GM06990 (cell line): Measurements from ENCODE around the gene STON1.
"Not testable (repeated sequence)": the region's sequence is repeated elsewhere in the genome, so short reads cannot be mapped to it uniquely, and the experiment has no call there.

ENCODE experiments used
- DNase-seq: peaks from one replicate; pipeline ENCODE4 v3.0.0-alpha.2; 2011; ENCODE audit not compliant: insufficient read length; ENCODE audit errors: extremely low read depth
- H3K27me3 ChIP-seq: replicated peaks from 2 replicates; pipeline ENCODE4 v1.6.0; 2011; ENCODE audit warnings: low read length; ENCODE audit not compliant: control insufficient read depth, insufficient read depth
- H3K36me3 ChIP-seq: 2 replicates; pipeline ENCODE4 v1.5.1; 2011; ENCODE audit warnings: low read length; ENCODE audit not compliant: control insufficient read depth, insufficient read depth
- H3K4me3 ChIP-seq: replicated peaks from 2 replicates; pipeline ENCODE4 v1.5.1; 2011; ENCODE audit warnings: low read depth, mild to moderate bottlenecking, control low read depth, low read length
- TF ChIP-seq, protein P1 (sequence below): IDR thresholded peaks from 2 replicates; pipeline ENCODE4 v1.5.1; 2011; ENCODE audit warnings: low read length, control low read depth, mild to moderate bottlenecking, inconsistent platforms; ENCODE audit not compliant: insufficient read depth, poor library complexity, severe bottlenecking

The STON1 gene

DNA sequence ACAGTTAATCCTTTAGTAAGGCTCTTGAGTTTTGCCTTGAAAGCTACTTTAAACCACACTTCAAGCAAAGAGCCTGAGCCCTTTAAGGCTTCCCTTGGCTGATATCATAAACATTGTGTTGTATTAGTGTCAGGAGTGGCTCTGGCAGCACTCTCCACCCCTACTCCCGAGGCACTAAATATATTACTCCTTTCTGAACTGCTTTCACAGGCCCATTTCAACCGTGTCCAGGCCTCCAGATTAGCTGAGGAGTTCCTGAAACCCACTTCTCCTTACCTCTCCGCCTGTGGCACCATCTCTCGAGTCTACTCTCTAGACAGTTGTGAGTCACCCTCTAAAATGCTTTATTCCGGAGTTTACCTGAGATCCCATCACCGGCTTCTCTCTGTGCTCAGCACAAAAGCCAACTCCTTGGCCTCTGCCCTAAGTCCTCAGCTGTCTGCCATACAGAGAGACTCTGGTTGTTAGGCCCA, 14.4 kb upstream of the STON1 start:
- DNase-seq = no peak
- TF ChIP-seq, protein P1, sequence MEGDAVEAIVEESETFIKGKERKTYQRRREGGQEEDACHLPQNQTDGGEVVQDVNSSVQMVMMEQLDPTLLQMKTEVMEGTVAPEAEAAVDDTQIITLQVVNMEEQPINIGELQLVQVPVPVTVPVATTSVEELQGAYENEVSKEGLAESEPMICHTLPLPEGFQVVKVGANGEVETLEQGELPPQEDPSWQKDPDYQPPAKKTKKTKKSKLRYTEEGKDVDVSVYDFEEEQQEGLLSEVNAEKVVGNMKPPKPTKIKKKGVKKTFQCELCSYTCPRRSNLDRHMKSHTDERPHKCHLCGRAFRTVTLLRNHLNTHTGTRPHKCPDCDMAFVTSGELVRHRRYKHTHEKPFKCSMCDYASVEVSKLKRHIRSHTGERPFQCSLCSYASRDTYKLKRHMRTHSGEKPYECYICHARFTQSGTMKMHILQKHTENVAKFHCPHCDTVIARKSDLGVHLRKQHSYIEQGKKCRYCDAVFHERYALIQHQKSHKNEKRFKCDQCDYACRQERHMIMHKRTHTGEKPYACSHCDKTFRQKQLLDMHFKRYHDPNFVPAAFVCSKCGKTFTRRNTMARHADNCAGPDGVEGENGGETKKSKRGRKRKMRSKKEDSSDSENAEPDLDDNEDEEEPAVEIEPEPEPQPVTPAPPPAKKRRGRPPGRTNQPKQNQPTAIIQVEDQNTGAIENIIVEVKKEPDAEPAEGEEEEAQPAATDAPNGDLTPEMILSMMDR = no peak
- H3K36me3 ChIP-seq = peaks cover 4% of the 10 kb centered on the region
- no peaks in the 10 kb centered on the region for H3K27me3 ChIP-seq
- no peak overlapping the region for H3K4me3 ChIP-seq

DNA sequence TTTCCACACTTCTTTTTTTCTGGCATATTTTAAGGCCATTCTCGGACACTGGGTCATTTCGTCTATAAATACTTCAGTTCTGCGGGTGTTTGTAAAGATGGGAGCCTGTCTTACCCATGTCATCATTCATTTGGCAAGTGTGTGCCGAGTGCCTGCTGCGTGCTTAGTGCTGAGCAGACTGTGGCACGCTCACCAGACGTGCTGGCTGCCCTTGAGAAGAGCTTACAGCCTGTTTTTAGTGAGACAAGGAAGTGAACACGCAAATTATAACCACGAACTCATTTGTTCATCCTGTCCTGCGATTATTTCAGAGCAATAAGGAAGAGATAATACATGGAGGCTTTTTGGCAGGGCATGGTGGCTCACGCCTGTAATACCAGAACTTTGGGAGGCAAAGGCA, 10.4 kb upstream of the STON1 start:
- no peak for DNase-seq
- H3K4me3 ChIP-seq = no peak overlapping the region
- peaks cover 6% of the 10 kb centered on the region for H3K36me3 ChIP-seq
- no peaks in the 10 kb centered on the region for H3K27me3 ChIP-seq
- TF ChIP-seq, protein P1 = no peak

DNA sequence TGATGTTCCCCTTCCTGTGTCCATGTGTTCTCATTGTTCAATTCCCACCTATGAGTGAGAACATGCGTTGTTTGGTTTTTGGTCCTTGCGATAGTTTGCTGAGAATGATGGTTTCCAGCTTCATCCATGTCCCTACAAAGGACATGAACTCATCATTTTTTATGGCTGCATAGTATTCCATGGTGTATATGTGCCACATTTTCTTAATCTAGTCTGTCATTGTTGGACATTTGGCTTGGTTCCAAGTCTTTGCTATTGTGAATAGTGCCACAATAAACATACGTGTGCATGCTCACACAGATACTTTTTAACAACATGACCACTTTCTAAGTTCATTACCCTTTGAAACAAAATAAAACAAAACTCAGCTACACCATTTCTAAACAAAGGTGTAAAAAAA, 5.2 kb upstream of the STON1 start:
- DNase-seq, H3K4me3 ChIP-seq, H3K27me3 ChIP-seq, H3K36me3 ChIP-seq: not testable (repeated sequence)

DNA sequence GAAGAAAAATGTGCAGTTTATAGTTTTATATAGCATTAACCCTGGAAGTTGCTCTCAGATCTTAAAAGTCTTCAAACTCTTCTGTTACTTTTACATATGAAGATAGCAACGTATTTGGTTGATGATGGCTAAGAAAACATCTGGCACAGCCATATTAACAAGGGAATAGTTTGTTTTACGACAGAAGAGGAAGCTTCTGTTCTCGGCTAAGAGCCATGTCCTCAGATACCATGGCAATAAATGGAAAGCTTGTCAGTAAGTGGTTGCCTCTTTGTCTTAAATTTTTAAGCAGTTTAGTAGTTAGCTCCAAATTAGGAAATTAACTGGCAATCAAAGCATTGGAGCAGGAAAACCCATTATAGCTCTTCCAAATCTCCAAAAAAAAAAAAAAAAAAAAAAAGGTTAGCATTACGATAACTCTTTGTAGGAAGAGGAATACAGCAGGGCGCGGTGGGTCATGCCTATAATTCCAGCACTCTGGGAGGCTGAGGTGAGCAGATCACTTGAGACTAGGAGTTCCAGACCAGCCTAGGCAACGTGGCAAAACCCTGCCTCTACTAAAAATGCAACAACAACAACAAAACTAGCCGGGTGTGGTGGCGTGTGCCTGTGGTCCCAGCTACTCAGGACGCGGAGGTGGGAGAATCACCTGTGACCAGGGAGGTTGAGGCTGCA, 4.5 kb upstream of the STON1 start:
- no peak for DNase-seq
- no peak overlapping the region for H3K4me3 ChIP-seq
- TF ChIP-seq, protein P1 = no peak
- no peaks in the 10 kb centered on the region; the same call in 1 of the 2 replicates for H3K27me3 ChIP-seq
- H3K36me3 ChIP-seq = peaks cover 2% of the 10 kb centered on the region

DNA sequence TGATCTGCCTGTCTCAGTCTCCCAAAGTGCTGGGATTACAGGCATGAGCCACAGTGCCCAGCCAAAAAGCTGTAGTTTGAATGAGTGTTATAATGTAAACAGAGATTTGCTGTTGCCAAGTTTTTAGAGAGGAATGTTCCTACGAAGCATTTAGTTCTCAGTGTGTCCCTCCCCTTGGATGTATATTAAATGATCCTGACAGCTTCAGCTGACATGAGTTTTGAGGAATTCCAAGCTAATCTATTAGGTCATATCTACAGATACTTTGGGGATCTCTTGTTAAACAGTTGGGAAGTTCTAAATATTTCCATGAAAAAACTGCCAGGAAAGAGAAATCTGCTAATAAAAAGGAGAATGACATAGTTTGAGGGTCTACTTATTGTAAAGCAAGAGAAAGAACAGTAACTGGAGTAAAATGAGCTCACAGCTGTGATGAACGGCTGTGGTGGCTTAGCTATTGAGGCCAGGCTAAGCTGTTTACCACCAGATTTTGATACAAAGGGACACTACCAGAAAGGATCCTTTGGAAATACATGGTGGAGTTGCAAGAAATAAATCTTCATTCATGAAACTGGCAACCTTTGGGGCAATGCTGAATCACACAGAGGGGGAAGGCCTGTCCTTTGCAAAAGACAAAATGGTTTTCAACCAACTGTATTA, 2.6 kb upstream of the STON1 start:
- TF ChIP-seq, protein P1 = no peak
- DNase-seq = no peak

DNA sequence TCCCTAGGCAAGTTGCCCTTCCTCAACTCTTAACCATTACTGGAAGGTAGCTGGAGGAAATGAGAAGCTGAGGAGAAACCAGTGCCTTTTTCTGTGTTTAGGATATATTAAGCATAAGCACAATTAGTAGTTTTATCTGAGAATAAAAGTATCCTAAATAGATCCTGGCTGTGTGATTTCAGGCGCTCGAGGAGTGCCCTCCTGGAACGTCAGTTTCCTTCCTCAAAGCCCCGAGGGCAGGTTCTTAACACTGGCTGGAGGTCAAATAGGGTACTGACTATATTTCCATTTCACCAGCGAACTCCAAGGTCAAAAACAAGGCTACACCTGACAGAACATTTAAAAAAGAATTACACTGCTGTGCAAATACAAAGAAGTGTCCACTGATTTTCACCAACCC, 1.5 kb upstream of the STON1 start:
- DNase-seq = no peak
- TF ChIP-seq, protein P1 = no peak
- H3K36me3 ChIP-seq = no peaks in the 10 kb centered on the region
- H3K4me3 ChIP-seq = no peak overlapping the region
- no peaks in the 10 kb centered on the region; the same call in 1 of the 2 replicates for H3K27me3 ChIP-seq

More for the DNA sequence above, 2.6 kb upstream of the STON1 start:
- no peaks in the 10 kb centered on the region for H3K36me3 ChIP-seq
- no peak overlapping the region for H3K4me3 ChIP-seq
- no peaks in the 10 kb centered on the region; the same call in 1 of the 2 replicates for H3K27me3 ChIP-seq
